GM12878 (cell line): ENCODE results near the gene RFK. TPM values are rescaled to one million over a fixed set of nuclear protein-coding genes. Genes with fewer than 3 reads are reported as not detected.

Experiments used
- ATAC-seq: fragments of 200-7000 bp; cut with Tn5 transposase; 3 replicates; pipeline ENCODE4 v1.9.1; 2020; ENCODE audit warnings: mild to moderate bottlenecking, moderate library complexity
- BruUV-seq: library from RNA; stranded (reverse); fragments of 400-500 nt; replicated peaks from 2 replicates; lab custom pipeline; 2021; lab: Mats Ljungman, UMichigan
- CTCF ChIA-PET: fragments of 300-600 bp; sonication (Branson Sonifier 250); formaldehyde crosslinking; extraction: SDS; loops from one replicate; lab custom pipeline; 2021; ENCODE audit warnings: inconsistent platforms; lab: Yijun Ruan, JAX
- POLR2A ChIA-PET: fragments of 350-600 bp; formaldehyde crosslinking; extraction: SDS; loops from one replicate; lab custom pipeline; 2021; ENCODE audit warnings: inconsistent platforms; lab: Charles Lee
- RAD21 ChIA-PET: fragments of 300-600 bp; sonication (Branson Sonifier 250); formaldehyde crosslinking; loops from one replicate; lab custom pipeline; 2023; ENCODE audit warnings: antibody characterized with exemption; ENCODE audit not compliant: unreplicated experiment; lab: Charles Lee
- SMC1A ChIA-PET: fragments of 300-600 bp; sonication (Branson Sonifier 250); formaldehyde crosslinking; loops from one replicate; lab custom pipeline; 2023; ENCODE audit not compliant: unreplicated experiment, uncharacterized antibody; lab: Charles Lee
- DNase-seq: peaks from one replicate; pipeline ENCODE4 v3.0.0-alpha.2; 2011; ENCODE audit warnings: low read depth, low spot score
- FAIRE-seq: peaks from 3 replicates; lab custom pipeline; 2011; peaks lifted over from hg19 to GRCh38; lab: Jason Lieb, UNC
- H2AFZ ChIP-seq: 2 replicates; pipeline ENCODE4 v1.6.0; 2011; ENCODE audit warnings: low read depth, low read length, control low read depth; ENCODE audit not compliant: control insufficient read depth
- H3K27ac ChIP-seq: 2 replicates; pipeline ENCODE4 v1.5.1; 2011; ENCODE audit warnings: control low read depth; ENCODE audit not compliant: control insufficient read depth, insufficient read depth
- H3K27me3 ChIP-seq, 2 experiments: replicated peaks in 1 of 2; 2 replicates each; pipeline versions ENCODE4 v1.6.0 to v1.6.1; 2011; ENCODE audit warnings: low read length in 1 of 2; ENCODE audit not compliant: control insufficient read depth in 2 of 2, insufficient read depth in 2 of 2
- H3K36me3 ChIP-seq, 2 experiments: 2 replicates each; pipeline ENCODE4 v1.5.1; 2011; ENCODE audit warnings: low read length in 1 of 2; ENCODE audit not compliant: control insufficient read depth in 2 of 2, insufficient read depth in 2 of 2
- H3K4me1 ChIP-seq: 2 replicates; pipeline ENCODE4 v1.6.1; 2011; ENCODE audit warnings: mild to moderate bottlenecking, low read length, moderate library complexity, mixed read lengths; ENCODE audit not compliant: control insufficient read depth, insufficient read depth
- H3K4me2 ChIP-seq: 2 replicates; pipeline ENCODE4 v1.6.0; 2011; ENCODE audit warnings: control low read depth; ENCODE audit not compliant: control insufficient read depth, insufficient read depth
- H3K4me3 ChIP-seq: fragments of 200-600 bp; sonication (generic); 2 replicates; pipeline ENCODE4 v1.5.1; 2016
- H3K79me2 ChIP-seq: 2 replicates; pipeline ENCODE4 v1.6.0; 2011; ENCODE audit warnings: low read length; ENCODE audit not compliant: control insufficient read depth, insufficient read depth
- H3K9ac ChIP-seq: 2 replicates; pipeline ENCODE4 v1.8.0; 2011; ENCODE audit warnings: low read length, control low read depth, mixed read lengths; ENCODE audit not compliant: control insufficient read depth, insufficient read depth
- H3K9me3 ChIP-seq: replicated peaks from 3 replicates; pipeline ENCODE4 v1.5.1; 2011; ENCODE audit warnings: mild to moderate bottlenecking, low read length; ENCODE audit not compliant: control insufficient read depth, insufficient read depth
- H4K20me1 ChIP-seq: 2 replicates; pipeline ENCODE4 v1.6.0; 2011; ENCODE audit not compliant: control insufficient read depth, insufficient read depth
- CBFB ChIP-seq: IDR thresholded peaks from 2 replicates; pipeline ENCODE4 v1.6.1; 2016; ENCODE audit warnings: antibody characterized with exemption, low read depth
- CBX5 ChIP-seq: sonication (generic); IDR thresholded peaks from 2 replicates; pipeline ENCODE4 v1.6.1; 2016; ENCODE audit warnings: low read depth, moderate library complexity, mild to moderate bottlenecking, inconsistent platforms
- EGR1 ChIP-seq, 2 experiments: IDR thresholded peaks; 1 replicate in 1 of 2; 2 replicates in 1 of 2; pipeline ENCODE4 v1.6.1; 2011 to 2012; ENCODE audit warnings: low read depth in 2 of 2, low read length in 2 of 2, borderline replicate concordance in 1 of 2, mild to moderate bottlenecking in 1 of 2, moderate library complexity in 1 of 2
- ELK1 ChIP-seq: IDR thresholded peaks from 2 replicates; pipeline ENCODE4 v1.6.1; 2012; ENCODE audit warnings: low read depth, low read length, improper control_type of control experiment
- FOS ChIP-seq: IDR thresholded peaks from 3 replicates; pipeline ENCODE4 v1.6.1; 2011; ENCODE audit warnings: borderline replicate concordance; ENCODE audit not compliant: insufficient read length; ENCODE audit errors: extremely low read depth
- GATAD2B ChIP-seq: fragments of 450-650 bp; conservative IDR thresholded peaks from 2 replicates; pipeline ENCODE4 v1.6.1; 2017; ENCODE audit warnings: low read depth, mild to moderate bottlenecking, moderate library complexity
- PAX5 ChIP-seq: IDR thresholded peaks from 2 replicates; pipeline ENCODE4 v1.6.1; 2011; ENCODE audit warnings: low read depth, low read length, borderline replicate concordance
- RAD51 ChIP-seq: fragments of 450-650 bp; IDR thresholded peaks from 2 replicates; pipeline ENCODE4 v1.6.1; 2016; ENCODE audit warnings: moderate library complexity, mild to moderate bottlenecking, inconsistent platforms
- SUPT20H ChIP-seq: IDR thresholded peaks from 2 replicates; pipeline ENCODE4 v1.6.1; 2011; ENCODE audit warnings: low read depth, mild to moderate bottlenecking, low read length, moderate library complexity, borderline replicate concordance; ENCODE audit not compliant: control insufficient read depth
- USF2 ChIP-seq: IDR thresholded peaks from 2 replicates; pipeline ENCODE4 v1.6.1; 2011; ENCODE audit warnings: low read depth, low read length, improper control_type of control experiment, borderline replicate concordance
- YY1 ChIP-seq: IDR thresholded peaks from 2 replicates; pipeline ENCODE4 v1.6.1; 2011; ENCODE audit warnings: low read depth, mild to moderate bottlenecking, low read length
- ZZZ3 ChIP-seq: IDR thresholded peaks from 2 replicates; pipeline ENCODE4 v1.6.1; 2011; ENCODE audit warnings: low read depth; ENCODE audit not compliant: control insufficient read depth, insufficient read length
- WGBS: methylation state at CpG from one replicate; pipeline ENCODE4 v1.1.6; 2016; ENCODE audit warnings: low lambda C conversion rate; ENCODE audit not compliant: insufficient replicate concordance, insufficient coverage; ENCODE audit errors: missing lambda C conversion rate; 5-methylcytosine and 5-hydroxymethylcytosine counted together
- in situ Hi-C: fragments of 300-500 bp; cut with MboI; formaldehyde crosslinking; loops from 9 replicates; pipeline ENCODE4 v1.14.3; 2018; ENCODE audit warnings: mixed read lengths
- intact Hi-C: fragments of 100-400 bp; cut with micrococcal nuclease; formaldehyde crosslinking; loops from one replicate; pipeline ENCODE4 v1.14.2; 2022; ENCODE audit not compliant: unreplicated experiment
- polyA plus RNA-seq, 11 experiments: library from polyadenylated mRNA; depleted of rRNA in 4 of 11; unstranded in 6 of 11; stranded (reverse) in 5 of 11; fragments of >200 nt; fragmentation: Nextera tagmentation in 4 of 11; fragmentation: Illumina TruSeq in 1 of 11; extraction: Ambion mirVana in 4 of 11; extraction: Trizol in 1 of 11; gene quantifications; 1 replicate in 1 of 11; 2 replicates in 10 of 11; pipeline versions ENCODE4 v1.2.1 to v1.2.3, GENCODE V29; 2011 to 2016; ENCODE audit warnings: inconsistent platforms in 2 of 11, missing spikeins in 2 of 11, low read depth in 1 of 11
- total RNA-seq, 4 experiments: library from RNA; depleted of rRNA in 3 of 4; stranded (reverse); fragments of >200 nt in 3 of 4; fragmentation: Illumina TruSeq in 1 of 4; extraction: Trizol in 1 of 4; gene quantifications; 2 replicates each; pipeline versions ENCODE4 v1.2.1 to v1.2.3, GENCODE V29; 2013 to 2021

The RFK gene
- total and polyA plus RNA-seq, 10 of the 15 experiments (the other 5 are each of a cell fraction or from before 2014, with no cell fraction given) = 4.4 to 18.6 (median 11.6) TPM

- RAD21 ChIA-PET = interaction anchor here (0.9 kb wide), 2 partner anchors 21 to 24 kb away, joined by 3 to 5 read pairs; partner anchors contain the start of gene RFK
- FAIRE-seq (no peak), ATAC-seq (no peak), DNase-seq (no peak)
- intact Hi-C loops (no loop called here), in situ Hi-C loops (no loop called here)
- Histone ChIP-seq H3K27me3 (no peaks in the 10 kb centered on the region), H2AFZ (no peak overlapping the region), H3K4me2 (no peak overlapping the region), H3K4me1 (peaks cover 10% of the 10 kb centered on the region), H4K20me1 (no peaks in the 10 kb centered on the region), H3K27ac (no peak overlapping the region), H3K9me3 (no peaks in the 10 kb centered on the region), H3K36me3 (no peaks in the 10 kb centered on the region), H3K9ac (no peak overlapping the region), H3K79me2 (no peaks in the 10 kb centered on the region), H3K4me3 (no peak overlapping the region)
- SMC1A ChIA-PET = interaction anchor here (1.1 to 1.6 kb wide), 4 partner anchors 7 to 198 kb away, joined by 3 to 7 read pairs (median 4); partner anchors contain the start of gene RFK
- TF ChIP-seq FOS (no peak), GATAD2B (no peak), RAD51 (no peak), EGR1 (IDR thresholded peaks at IDR 0.05; ENCODE audit: borderline replicate concordance in 1 of 2, low read depth in 2 of 2, low read length in 2 of 2) (no peak), ELK1 (no peak), ZZZ3 (no peak), SUPT20H (no peak), PAX5 (no peak), YY1 (no peak), CBFB (no peak), CBX5 (no peak), USF2 (no peak)
- POLR2A ChIA-PET = no interaction called here
- CTCF ChIA-PET = interaction anchor here (0.9 to 1.8 kb wide), 3 partner anchors 8 to 288 kb away, joined by 3 to 5 read pairs (median 3); no protein-coding TSS in a partner anchor
- WGBS = 67% methylated on average over 3 of the region's 3 CpGs
- no TSS peak for BruUV-seq
These were observed 23.7 kb downstream of the RFK start for GRCh38 chr9:76370396-76371023.
